Activated CD4-positive, alpha-beta T cell treated with anti-CD3 and anti-CD28 coated beads, Interleukin-10, Interleukin-2, amounts not matched to agents 100 ng/mL and 50 ng/mL, durations not matched to agents 16 hours and 8 hours (primary cell): Measurements from ENCODE around the gene TMX4.

Experiments
- DNase-seq: peaks from one replicate; pipeline ENCODE4 v3.0.0-alpha.2; 2020

Gene TMX4

GRCh38 chr20:8012724-8013123, 6.8 kb downstream of the TMX4 start:
- no peak for DNase-seq

GRCh38 chr20:8008733-8009132, 10.8 kb downstream of the TMX4 start:
- DNase-seq, result no peak

- no peak for DNase-seq
Observed at GRCh38 chr20:8007490-8007889, 12.1 kb downstream of the TMX4 start.

- DNase-seq, result no peak
Observed at GRCh38 chr20:8005575-8006366, 13.8 kb downstream of the TMX4 start.

GRCh38 chr20:8005033-8005432, 14.5 kb downstream of the TMX4 start:
- no peak for DNase-seq

GRCh38 chr20:8002056-8002455, 17.5 kb downstream of the TMX4 start:
- no peak for DNase-seq

- no peak for DNase-seq
Observed at GRCh38 chr20:8000796-8001195, 18.8 kb downstream of the TMX4 start.

- DNase-seq, result peak; percentile 22
Observed at GRCh38 chr20:7996898-7997297, 22.7 kb downstream of the TMX4 start.

GRCh38 chr20:7994809-7995208, 24.8 kb downstream of the TMX4 start:
- DNase-seq, result no peak

- DNase-seq, result no peak
Observed at GRCh38 chr20:7993703-7994102, 25.9 kb downstream of the TMX4 start.

- no peak for DNase-seq
Observed at GRCh38 chr20:7993238-7993637, 26.3 kb downstream of the TMX4 start.

GRCh38 chr20:7990385-7990784, 29.2 kb downstream of the TMX4 start:
- no peak for DNase-seq

- DNase-seq, result no peak
Observed at GRCh38 chr20:7989379-7989778, 30.2 kb downstream of the TMX4 start.

GRCh38 chr20:7985916-7986315, 33.6 kb downstream of the TMX4 start:
- DNase-seq, result no peak

GRCh38 chr20:7984192-7984591, 35.4 kb downstream of the TMX4 start:
- DNase-seq, result no peak

GRCh38 chr20:7981374-7981773, 38.2 kb downstream of the TMX4 start:
- DNase-seq, result no peak

- DNase-seq, result peak; percentile 37
Observed at GRCh38 chr20:7980332-7981046, 39.1 kb downstream of the TMX4 start.

GRCh38 chr20:7977709-7978108, 41.9 kb downstream of the TMX4 start:
- no peak for DNase-seq

GRCh38 chr20:7975851-7976414, 43.6 kb downstream of the TMX4 start:
- DNase-seq, result no peak

- DNase-seq, result no peak
Observed at GRCh38 chr20:7974785-7975435, 44.7 kb downstream of the TMX4 start.

- no peak for DNase-seq
Observed at GRCh38 chr20:7971536-7972280, 47.9 kb downstream of the TMX4 start.

GRCh38 chr20:7967199-7967844, 52.2 kb downstream of the TMX4 start:
- DNase-seq, result no peak
